Measurements from ENCODE around the gene KDF1.

DNA sequence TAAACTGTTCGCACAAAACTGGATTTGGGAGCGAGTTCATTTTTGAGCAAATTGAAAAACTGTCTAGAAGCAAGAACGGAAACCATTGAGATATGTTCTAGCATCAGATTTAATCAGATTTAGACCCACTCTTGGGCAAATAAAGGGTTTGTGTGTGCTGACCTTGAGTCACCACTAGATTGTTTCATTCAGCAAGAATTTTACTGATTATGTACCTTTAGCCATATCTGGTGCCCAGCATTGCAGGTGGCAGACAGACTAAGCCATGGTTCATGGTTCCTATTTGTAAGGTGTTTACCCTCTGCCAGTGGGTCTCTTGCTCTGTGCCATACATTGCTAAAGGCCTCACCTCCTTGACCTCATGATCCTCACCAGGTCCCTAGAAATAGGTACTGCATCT, 37.4 kb downstream of the KDF1 start:
- TF ChIP-seq CTCF (IDR thresholded peaks at IDR 0.05; ENCODE audit: borderline replicate concordance, extremely low read depth, low read length, poor library complexity, severe bottlenecking) (no peak), EZH2 (IDR thresholded peaks at IDR 0.05; ENCODE audit: borderline replicate concordance, low read depth, low read length, severe bottlenecking) (no peak)

All from DND-41 (cell line).